NCI-H187 treated with DMSO at 0.1 percent for 48 hours (cell line): ENCODE results near the gene ADD3.

Source experiments
- DNase-seq: peaks from one replicate; lab custom pipeline; 2025; lab: John Stamatoyannopoulos, UW

The ADD3 gene

GRCh38 chr10:110179220-110179619 is 171.4 kb downstream of the ADD3 start:
- no peak for DNase-seq

GRCh38 chr10:110181451-110181850 is 173.7 kb downstream of the ADD3 start:
- DNase-seq = no peak

GRCh38 chr10:110181911-110182310 is 174.1 kb downstream of the ADD3 start:
- DNase-seq = no peak

GRCh38 chr10:110184398-110184797 is 176.6 kb downstream of the ADD3 start:
- no peak for DNase-seq
